SK-N-SH (cell line): ENCODE measurements around the gene CBFA2T2. TPM values are rescaled to one million over a fixed set of nuclear protein-coding genes. Genes with fewer than 3 reads are reported as not detected.
"Not testable (repeated sequence)": the region's sequence is repeated elsewhere in the genome, so short reads cannot be mapped to it uniquely, and the experiment has no call there.

ENCODE experiments used
- CTCF ChIA-PET: fragments of 300-600, 350-600 bp; formaldehyde crosslinking; extraction: SDS; loops from one replicate; lab custom pipeline; 2021; lab: Yijun Ruan, JAX
- POLR2A ChIA-PET: fragments of 350-600 bp; sonication (Branson Sonifier 250); formaldehyde crosslinking; extraction: SDS; loops from one replicate; lab custom pipeline; 2020; ENCODE audit warnings: antibody characterized with exemption, inconsistent platforms; lab: Yijun Ruan, JAX
- DNase-seq: peaks from one replicate; pipeline ENCODE4 v3.0.0; 2012
- H2AFZ ChIP-seq: fragments of 200-600 bp; sonication (generic); 2 replicates; pipeline ENCODE4 v1.8.1; 2016; ENCODE audit warnings: antibody characterized with exemption, mild to moderate bottlenecking, low read depth
- H3F3A ChIP-seq: fragments of 200-600 bp; sonication (generic); replicated peaks from 2 replicates; pipeline ENCODE3; 2016; ENCODE audit warnings: antibody characterized with exemption, mild to moderate bottlenecking; ENCODE audit not compliant: insufficient read depth
- H3K27ac ChIP-seq, 2 experiments: fragments of 200-500 bp in 1 of 2; fragments of 200-600 bp in 1 of 2; sonication (Bioruptor generic) in 1 of 2; sonication (generic), shearing (Covaris generic) in 1 of 2; 2 replicates each; pipeline versions ENCODE4 v1.5.1 to v1.6.1; 2014 to 2016; ENCODE audit warnings: low read depth in 2 of 2, inconsistent platforms in 1 of 2, low read length in 1 of 2, mild to moderate bottlenecking in 1 of 2, mixed read lengths in 1 of 2
- H3K27me3 ChIP-seq: fragments of 200-600 bp; sonication (generic), shearing (Covaris generic); 2 replicates; pipeline ENCODE4 v1.6.1; 2016; ENCODE audit warnings: mixed run types; ENCODE audit not compliant: insufficient read depth
- H3K36me3 ChIP-seq, 2 experiments: fragments of 200-500 bp in 1 of 2; fragments of 200-600 bp in 1 of 2; sonication (Bioruptor generic) in 1 of 2; sonication (generic) in 1 of 2; replicated peaks in 1 of 2; 2 replicates each; pipeline versions ENCODE3 to v1.5.1; 2014 to 2016; ENCODE audit warnings: low read length in 1 of 2, mild to moderate bottlenecking in 1 of 2; ENCODE audit not compliant: insufficient read depth in 2 of 2, control insufficient read depth in 1 of 2
- H3K4me1 ChIP-seq, 2 experiments: fragments of 200-500 bp in 1 of 2; fragments of 200-600 bp in 1 of 2; sonication (Bioruptor generic) in 1 of 2; sonication (generic), shearing (Covaris generic) in 1 of 2; 2 replicates each; pipeline versions ENCODE4 v1.5.1 to v1.6.1; 2014 to 2016; ENCODE audit warnings: low read depth in 1 of 2, low read length in 1 of 2, mixed run types in 1 of 2; ENCODE audit not compliant: insufficient read depth in 2 of 2, control insufficient read depth in 1 of 2
- H3K4me2 ChIP-seq: fragments of 200-600 bp; sonication (generic), shearing (Covaris generic); 2 replicates; pipeline ENCODE4 v1.6.1; 2017; ENCODE audit warnings: mixed run types
- H3K4me3 ChIP-seq, 2 experiments: fragments of 200-500 bp in 1 of 2; fragments of 200-600 bp in 1 of 2; sonication (Bioruptor generic) in 1 of 2; sonication (generic), shearing (Covaris generic) in 1 of 2; 2 replicates each; pipeline versions ENCODE4 v1.5.1 to v1.8.1; 2014 to 2016; ENCODE audit warnings: low read depth in 2 of 2, inconsistent platforms in 1 of 2, low read length in 1 of 2, mild to moderate bottlenecking in 1 of 2, mixed read lengths in 1 of 2, moderate library complexity in 1 of 2
- H3K79me2 ChIP-seq: fragments of 200-600 bp; sonication (generic); 2 replicates; pipeline ENCODE4 v1.8.1; 2017; ENCODE audit warnings: mild to moderate bottlenecking; ENCODE audit not compliant: insufficient read depth
- H3K9ac ChIP-seq: fragments of 200-600 bp; sonication (generic); 2 replicates; pipeline ENCODE4 v1.6.1; 2017; ENCODE audit warnings: mixed run types
- H3K9me2 ChIP-seq: fragments of 200-600 bp; sonication (generic); 2 replicates; pipeline ENCODE4 v1.6.1; 2017; ENCODE audit warnings: mixed run types
- H3K9me3 ChIP-seq: fragments of 200-600 bp; sonication (generic); 2 replicates; pipeline ENCODE4 v1.6.1; 2017; ENCODE audit warnings: mixed run types, mild to moderate bottlenecking, moderate library complexity
- H4K20me1 ChIP-seq: fragments of 200-600 bp; sonication (generic); 2 replicates; pipeline ENCODE4 v1.6.1; 2017; ENCODE audit warnings: mild to moderate bottlenecking, mixed run types; ENCODE audit not compliant: insufficient read depth
- CHD2 ChIP-seq: fragments of 150-350 bp; IDR thresholded peaks from 2 replicates; pipeline ENCODE4 v1.6.1; 2018; ENCODE audit warnings: low read length; ENCODE audit not compliant: partially characterized antibody
- FOXM1 ChIP-seq: IDR thresholded peaks from 2 replicates; pipeline ENCODE4 v1.4.0; 2012; ENCODE audit warnings: low read depth, mild to moderate bottlenecking
- GABPA ChIP-seq: IDR thresholded peaks from 2 replicates; pipeline ENCODE4 v1.4.0; 2012; ENCODE audit warnings: low read depth, mild to moderate bottlenecking
- GATA2 ChIP-seq: sonication (generic); formaldehyde crosslinking; IDR thresholded peaks from 2 replicates; pipeline ENCODE4 v1.5.0; 2020; ENCODE audit warnings: mild to moderate bottlenecking, missing genetic modification reagents
- MXI1 ChIP-seq: IDR thresholded peaks from 2 replicates; pipeline ENCODE4 v1.6.1; 2012; ENCODE audit warnings: mild to moderate bottlenecking, low read depth, low read length, improper control_type of control experiment
- NFIC ChIP-seq: IDR thresholded peaks from 2 replicates; pipeline ENCODE4 v1.4.0; 2012; ENCODE audit warnings: borderline replicate concordance
- NRF1 ChIP-seq: IDR thresholded peaks from 2 replicates; pipeline ENCODE4 v1.6.1; 2012; ENCODE audit warnings: low read depth, mild to moderate bottlenecking, low read length
- PBX3 ChIP-seq: IDR thresholded peaks from 2 replicates; pipeline ENCODE4; 2012
- POLR2AphosphoS5 ChIP-seq: IDR thresholded peaks from 2 replicates; pipeline ENCODE4 v1.6.1; 2012; ENCODE audit warnings: low read depth, low read length
- RAD21 ChIP-seq: IDR thresholded peaks from 2 replicates; pipeline ENCODE4 v1.6.1; 2012; ENCODE audit warnings: mild to moderate bottlenecking, low read length
- RFX5 ChIP-seq: IDR thresholded peaks from 2 replicates; pipeline ENCODE4 v1.6.1; 2012; ENCODE audit warnings: mild to moderate bottlenecking, improper control_type of control experiment, low read length
- RXRA ChIP-seq: IDR thresholded peaks from 2 replicates; pipeline ENCODE4 v1.4.0; 2012; ENCODE audit warnings: low read depth, mild to moderate bottlenecking, borderline replicate concordance
- SIN3A ChIP-seq: IDR thresholded peaks from 2 replicates; pipeline ENCODE4 v1.6.1; 2012; ENCODE audit warnings: low read depth, mild to moderate bottlenecking, low read length, moderate library complexity, borderline replicate concordance
- TAF1 ChIP-seq: IDR thresholded peaks from 2 replicates; pipeline ENCODE4 v1.6.1; 2012; ENCODE audit warnings: low read depth, mild to moderate bottlenecking, low read length, moderate library complexity, borderline replicate concordance
- TCF12 ChIP-seq: IDR thresholded peaks from 2 replicates; pipeline ENCODE4 v1.4.0; 2012
- TEAD4 ChIP-seq: IDR thresholded peaks from 2 replicates; pipeline ENCODE4 v1.4.0; 2012; ENCODE audit warnings: mild to moderate bottlenecking, borderline replicate concordance; ENCODE audit not compliant: insufficient read depth
- USF1 ChIP-seq: IDR thresholded peaks from 2 replicates; pipeline ENCODE4 v1.4.0; 2012; ENCODE audit warnings: low read depth, borderline replicate concordance
- WGBS: methylation state at CpG from one replicate; pipeline ENCODE4 v1.1.6; 2017; ENCODE audit warnings: low lambda C conversion rate; 5-methylcytosine and 5-hydroxymethylcytosine counted together
- polyA plus RNA-seq, 3 experiments: library from polyadenylated mRNA; depleted of rRNA; stranded (reverse); fragments of >200 nt; gene quantifications; 2 replicates each; pipeline ENCODE4 v1.2.3, GENCODE V29; 2012
- TF ChIP-seq, protein P1 (sequence below): IDR thresholded peaks from 2 replicates; pipeline ENCODE4 v1.6.1; 2012; ENCODE audit warnings: mild to moderate bottlenecking, low read depth, low read length, moderate library complexity
- TF ChIP-seq, protein P2 (sequence below): fragments of 150-350 bp; IDR thresholded peaks from 2 replicates; pipeline ENCODE4 v1.6.1; 2017; ENCODE audit warnings: antibody characterized with exemption, low read length, low read depth, borderline replicate concordance
- TF ChIP-seq, protein P3 (sequence below): fragments of 150-350 bp; IDR thresholded peaks from 2 replicates; pipeline ENCODE4 v1.6.1; 2016; ENCODE audit warnings: mild to moderate bottlenecking, low read depth, low read length

Gene CBFA2T2
- polyA plus RNA-seq, 1 of the 3 experiments (the other 2 are of a cell fraction) = 11.0 TPM

- WGBS = 98% methylated on average over 14 of the region's 15 CpGs
- no peak overlapping the region for H3K4me3 ChIP-seq
- H4K20me1 ChIP-seq = peaks cover 13% of the 10 kb centered on the region; the same call in 1 of the 2 replicates
- H3K9me2 ChIP-seq = no peaks in the 10 kb centered on the region
- TF ChIP-seq USF1 (no peak), CHD2 (no peak), GABPA (no peak), FOXM1 (no peak), PBX3 (no peak), TEAD4 (no peak), TAF1 (no peak), POLR2AphosphoS5 (no peak), RAD21 (no peak), RXRA (no peak), NFIC (no peak), SIN3A (no peak), GATA2 (no peak), RFX5 (no peak), MXI1 (no peak), TCF12 (no peak), NRF1 (no peak)
- TF ChIP-seq, protein P1, sequence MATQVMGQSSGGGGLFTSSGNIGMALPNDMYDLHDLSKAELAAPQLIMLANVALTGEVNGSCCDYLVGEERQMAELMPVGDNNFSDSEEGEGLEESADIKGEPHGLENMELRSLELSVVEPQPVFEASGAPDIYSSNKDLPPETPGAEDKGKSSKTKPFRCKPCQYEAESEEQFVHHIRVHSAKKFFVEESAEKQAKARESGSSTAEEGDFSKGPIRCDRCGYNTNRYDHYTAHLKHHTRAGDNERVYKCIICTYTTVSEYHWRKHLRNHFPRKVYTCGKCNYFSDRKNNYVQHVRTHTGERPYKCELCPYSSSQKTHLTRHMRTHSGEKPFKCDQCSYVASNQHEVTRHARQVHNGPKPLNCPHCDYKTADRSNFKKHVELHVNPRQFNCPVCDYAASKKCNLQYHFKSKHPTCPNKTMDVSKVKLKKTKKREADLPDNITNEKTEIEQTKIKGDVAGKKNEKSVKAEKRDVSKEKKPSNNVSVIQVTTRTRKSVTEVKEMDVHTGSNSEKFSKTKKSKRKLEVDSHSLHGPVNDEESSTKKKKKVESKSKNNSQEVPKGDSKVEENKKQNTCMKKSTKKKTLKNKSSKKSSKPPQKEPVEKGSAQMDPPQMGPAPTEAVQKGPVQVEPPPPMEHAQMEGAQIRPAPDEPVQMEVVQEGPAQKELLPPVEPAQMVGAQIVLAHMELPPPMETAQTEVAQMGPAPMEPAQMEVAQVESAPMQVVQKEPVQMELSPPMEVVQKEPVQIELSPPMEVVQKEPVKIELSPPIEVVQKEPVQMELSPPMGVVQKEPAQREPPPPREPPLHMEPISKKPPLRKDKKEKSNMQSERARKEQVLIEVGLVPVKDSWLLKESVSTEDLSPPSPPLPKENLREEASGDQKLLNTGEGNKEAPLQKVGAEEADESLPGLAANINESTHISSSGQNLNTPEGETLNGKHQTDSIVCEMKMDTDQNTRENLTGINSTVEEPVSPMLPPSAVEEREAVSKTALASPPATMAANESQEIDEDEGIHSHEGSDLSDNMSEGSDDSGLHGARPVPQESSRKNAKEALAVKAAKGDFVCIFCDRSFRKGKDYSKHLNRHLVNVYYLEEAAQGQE = no peak
- TF ChIP-seq, protein P2, sequence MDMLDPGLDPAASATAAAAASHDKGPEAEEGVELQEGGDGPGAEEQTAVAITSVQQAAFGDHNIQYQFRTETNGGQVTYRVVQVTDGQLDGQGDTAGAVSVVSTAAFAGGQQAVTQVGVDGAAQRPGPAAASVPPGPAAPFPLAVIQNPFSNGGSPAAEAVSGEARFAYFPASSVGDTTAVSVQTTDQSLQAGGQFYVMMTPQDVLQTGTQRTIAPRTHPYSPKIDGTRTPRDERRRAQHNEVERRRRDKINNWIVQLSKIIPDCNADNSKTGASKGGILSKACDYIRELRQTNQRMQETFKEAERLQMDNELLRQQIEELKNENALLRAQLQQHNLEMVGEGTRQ = no peak
- TF ChIP-seq, protein P3, sequence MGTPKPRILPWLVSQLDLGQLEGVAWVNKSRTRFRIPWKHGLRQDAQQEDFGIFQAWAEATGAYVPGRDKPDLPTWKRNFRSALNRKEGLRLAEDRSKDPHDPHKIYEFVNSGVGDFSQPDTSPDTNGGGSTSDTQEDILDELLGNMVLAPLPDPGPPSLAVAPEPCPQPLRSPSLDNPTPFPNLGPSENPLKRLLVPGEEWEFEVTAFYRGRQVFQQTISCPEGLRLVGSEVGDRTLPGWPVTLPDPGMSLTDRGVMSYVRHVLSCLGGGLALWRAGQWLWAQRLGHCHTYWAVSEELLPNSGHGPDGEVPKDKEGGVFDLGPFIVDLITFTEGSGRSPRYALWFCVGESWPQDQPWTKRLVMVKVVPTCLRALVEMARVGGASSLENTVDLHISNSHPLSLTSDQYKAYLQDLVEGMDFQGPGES = no peak
- H2AFZ ChIP-seq = no peak overlapping the region
- H3K27me3 ChIP-seq = no peaks in the 10 kb centered on the region
- no peaks in the 10 kb centered on the region for H3K9me3 ChIP-seq
- POLR2A ChIA-PET = no interaction called here
- no peak for DNase-seq
- H3K79me2 ChIP-seq = peaks cover 74% of the 10 kb centered on the region
- no peak overlapping the region for H3K27ac ChIP-seq
- H3K9ac ChIP-seq = no peak overlapping the region
- CTCF ChIA-PET = interaction anchor here (0.6 to 1.6 kb wide), 3 partner anchors 36 to 159 kb away, joined by 3 to 5 read pairs (median 5); no protein-coding TSS in a partner anchor
- H3K36me3 ChIP-seq = peaks cover 0 to 7% of the 10 kb centered on the region in 2 experiments
- H3K4me1 ChIP-seq = peaks cover 2 to 3% of the 10 kb centered on the region in 2 experiments; a peak in 2 of 4 replicates
- H3K4me2 ChIP-seq = no peak overlapping the region
- no peaks in the 10 kb centered on the region for H3F3A ChIP-seq
Measured at GRCh38 chr20:33493076-33493766, 3.3 kb downstream of the CBFA2T2 start.

DNA sequence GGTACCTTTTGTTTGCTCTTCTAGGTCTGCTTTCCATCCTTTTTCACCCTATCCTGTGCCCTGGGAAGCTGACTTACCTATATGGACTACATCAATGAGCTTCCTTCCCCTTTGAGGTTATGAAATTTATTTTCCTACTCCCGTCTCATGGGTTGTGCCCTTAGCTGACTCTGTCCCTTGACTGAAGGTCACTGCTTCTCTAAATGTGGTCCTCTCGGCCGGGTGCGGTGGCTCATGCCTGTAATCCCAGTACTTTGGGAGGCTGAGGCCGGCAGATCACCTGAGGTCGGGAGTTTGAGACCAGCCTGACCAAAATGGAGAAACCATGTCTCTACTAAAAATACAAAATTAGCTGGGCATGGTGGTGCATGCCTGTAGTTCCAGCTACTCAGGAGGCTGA is 6.9 kb downstream of the CBFA2T2 start:
- H3K9me3 ChIP-seq, H3K9me2 ChIP-seq, H3K9ac ChIP-seq, H3K27me3 ChIP-seq, H3K27ac ChIP-seq, H3K4me3 ChIP-seq, H3K4me1 ChIP-seq, H3F3A ChIP-seq, H3K36me3 ChIP-seq, DNase-seq, H3K4me2 ChIP-seq, H2AFZ ChIP-seq: not testable (repeated sequence)
- WGBS = 95% methylated on average over 6 of the region's 6 CpGs
- CTCF ChIA-PET = interaction anchor here (1.0 kb wide), 1 partner anchor 39 kb away, joined by 4 read pairs; no protein-coding TSS in a partner anchor
- peaks cover 84% of the 10 kb centered on the region for H3K79me2 ChIP-seq
- H4K20me1 ChIP-seq = peaks cover 22% of the 10 kb centered on the region; the same call in 1 of the 2 replicates
- POLR2A ChIA-PET = interaction anchor here (0.6 kb wide), 1 partner anchor 94 kb away, joined by 4 read pairs; no protein-coding TSS in a partner anchor
